GM10266 (cell line): ENCODE results near the gene DSCAM.
"Not testable (repeated sequence)": the region's sequence is repeated elsewhere in the genome, so short reads cannot be mapped to it uniquely, and the experiment has no call there.

Experiments
- DNase-seq: peaks from one replicate; pipeline ENCODE4 v3.0.0; 2012; ENCODE audit errors: extremely low spot score
- CTCF ChIP-seq: IDR thresholded peaks from 2 replicates; pipeline ENCODE4 v1.5.1; 2012; ENCODE audit warnings: mild to moderate bottlenecking, low read depth; ENCODE audit not compliant: control insufficient read depth, insufficient read depth; ENCODE audit errors: missing control alignments

Gene DSCAM

DNA sequence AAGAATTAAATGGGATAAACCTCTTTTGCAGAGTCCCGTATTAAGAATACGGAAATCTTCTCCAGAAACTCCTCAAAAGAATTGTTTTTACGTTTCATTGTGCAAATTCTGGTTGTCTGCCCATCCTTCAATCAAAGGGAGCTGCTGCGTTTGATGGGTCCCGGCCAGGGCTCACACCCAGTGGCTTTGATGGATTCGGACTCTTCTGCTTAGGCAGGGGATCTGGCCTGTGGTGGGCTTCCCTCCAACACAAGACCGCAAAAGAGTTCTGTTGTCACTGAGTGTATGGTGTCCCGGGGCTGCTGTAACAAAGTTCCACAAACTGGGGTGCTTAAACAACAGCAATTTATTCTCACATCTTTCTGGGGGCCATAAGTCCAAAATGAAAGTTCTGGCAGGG, 577.7 kb downstream of the DSCAM start:
- TF ChIP-seq CTCF: no peak
- no peak for DNase-seq

- not testable (repeated sequence) for DNase-seq
Observed at GRCh38 chr21:40258456-40258855, 588.5 kb downstream of the DSCAM start.

DNA sequence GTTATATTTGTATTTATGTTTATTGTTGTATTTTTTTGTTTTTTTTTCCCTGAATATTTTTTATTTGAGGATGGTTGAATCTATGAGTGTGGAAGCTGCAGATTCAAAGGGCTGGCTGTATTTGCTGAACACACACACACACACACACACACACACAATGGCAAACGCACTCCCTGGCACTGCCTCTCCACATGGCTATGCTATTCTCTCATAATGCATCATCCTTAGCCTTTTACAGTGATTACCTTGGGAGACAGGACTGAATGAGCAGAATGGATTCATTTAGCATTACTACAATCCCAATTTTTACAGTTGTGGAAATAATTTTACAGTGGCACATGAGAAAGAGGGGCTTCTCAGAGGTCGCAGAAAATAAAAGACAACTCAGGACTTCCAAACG, 589.6 kb downstream of the DSCAM start:
- no peak for TF ChIP-seq CTCF
- DNase-seq: no peak

GRCh38 chr21:40255518-40256444, 591.2 kb downstream of the DSCAM start:
- TF ChIP-seq CTCF: no peak
- no peak for DNase-seq

- no peak for TF ChIP-seq CTCF
- no peak for DNase-seq
Observed at GRCh38 chr21:40254540-40255465, 592.2 kb downstream of the DSCAM start.

DNA sequence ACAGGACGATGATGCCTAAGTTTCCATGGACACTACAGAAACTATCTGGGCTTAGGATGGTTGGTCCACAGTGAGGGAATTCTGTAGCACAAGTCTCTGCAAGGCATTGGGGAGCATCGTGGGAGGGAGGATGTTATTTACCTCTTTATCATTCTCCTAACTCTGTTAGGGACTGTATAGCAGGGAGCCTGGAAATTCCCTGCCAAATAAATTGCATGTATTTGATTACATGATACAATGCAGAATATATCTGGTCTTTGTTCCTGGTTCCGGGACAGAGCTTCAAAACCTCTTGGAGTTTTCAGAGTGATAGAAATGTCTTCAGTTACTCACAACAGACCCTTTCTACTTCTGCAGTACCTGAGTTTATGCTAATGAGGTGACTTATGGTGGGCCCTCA, 593.8 kb downstream of the DSCAM start:
- TF ChIP-seq CTCF: no peak
- DNase-seq: no peak

- no peak for TF ChIP-seq CTCF
- DNase-seq: no peak
Observed at GRCh38 chr21:40250514-40251294, 596.3 kb downstream of the DSCAM start.
